ENCODE data around the gene NFRKB. TPM values are rescaled to one million over a fixed set of nuclear protein-coding genes. Genes with fewer than 3 reads are reported as not detected.
"Not testable (repeated sequence)": the region's sequence is repeated elsewhere in the genome, so short reads cannot be mapped to it uniquely, and the experiment has no call there.

Gene NFRKB
- total RNA-seq, 1 experiment from 2014 or later, result 17.7 TPM

DNA sequence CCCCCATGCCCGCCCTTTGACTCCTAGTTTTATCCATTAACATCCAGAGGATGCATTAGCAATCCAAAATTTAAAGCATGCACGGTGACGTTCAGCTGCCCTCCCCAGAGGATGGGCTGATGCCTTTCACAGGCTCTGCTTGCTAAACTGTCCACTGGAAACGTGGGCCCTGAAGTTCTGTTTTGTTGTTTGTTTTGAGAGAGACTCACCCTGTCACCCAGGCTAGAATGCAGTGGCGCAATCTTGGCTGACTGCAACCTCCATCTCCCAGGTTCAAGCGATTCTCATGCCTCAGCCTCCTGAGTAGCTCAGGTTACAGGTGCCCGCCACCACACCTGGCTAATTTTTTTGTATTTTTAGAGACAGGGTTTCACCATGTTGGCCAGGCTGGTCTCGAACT, 39.3 kb downstream of the NFRKB start:
- Histone ChIP-seq H3K27me3 (no peaks in the 10 kb centered on the region), H3K4me3 (no peak overlapping the region), H3K9me3 (no peaks in the 10 kb centered on the region), H3K36me3 (peaks cover 16% of the 10 kb centered on the region)
- DNase-seq, result no peak

DNA sequence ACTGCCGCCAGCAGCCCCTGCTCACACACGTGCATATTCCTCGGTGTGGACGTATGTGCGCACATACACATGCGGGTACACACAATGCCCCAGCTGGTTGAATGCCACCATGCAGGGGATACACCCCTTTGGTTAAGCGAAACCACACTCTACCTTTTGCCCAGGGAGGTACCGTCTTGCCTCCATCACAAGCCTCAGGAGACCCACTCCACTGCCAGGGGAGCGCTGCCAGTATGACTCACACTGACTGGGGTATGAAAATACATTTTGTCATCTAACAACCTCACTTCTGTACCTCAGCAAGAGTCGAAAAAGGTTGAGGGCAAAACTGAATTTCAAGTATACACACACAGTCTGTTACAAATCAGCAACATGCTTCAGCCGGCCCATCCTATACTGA, 40.3 kb downstream of the NFRKB start:
- Histone ChIP-seq H3K27me3 (no peaks in the 10 kb centered on the region), H3K9me3 (no peaks in the 10 kb centered on the region), H3K36me3 (peaks cover 7% of the 10 kb centered on the region), H3K4me3 (no peak overlapping the region)
- peak; percentile 60 for DNase-seq

GRCh38 chr11:129854232-129854805, 41.1 kb downstream of the NFRKB start:
- H3K36me3 ChIP-seq, result peaks cover 2% of the 10 kb centered on the region; the same call in 1 of the 2 replicates
- no peaks in the 10 kb centered on the region for H3K27me3 ChIP-seq
- no peaks in the 10 kb centered on the region for H3K9me3 ChIP-seq
- no peak for DNase-seq
- no peak overlapping the region for H3K4me3 ChIP-seq

- no peaks in the 10 kb centered on the region for H3K27me3 ChIP-seq
- peaks cover 2% of the 10 kb centered on the region; the same call in 1 of the 2 replicates for H3K36me3 ChIP-seq
- H3K9me3 ChIP-seq, result no peaks in the 10 kb centered on the region
- H3K4me3 ChIP-seq, result no peak overlapping the region
- DNase-seq, result peak; percentile 23
Measured at GRCh38 chr11:129853518-129854231, 41.7 kb downstream of the NFRKB start.

- no peak overlapping the region for H3K4me3 ChIP-seq
- DNase-seq, result no peak
- no peaks in the 10 kb centered on the region for H3K36me3 ChIP-seq
- H3K27me3 ChIP-seq, result no peaks in the 10 kb centered on the region
- H3K9me3 ChIP-seq, result no peaks in the 10 kb centered on the region
Measured at GRCh38 chr11:129852125-129852740, 43.1 kb downstream of the NFRKB start.

- no peaks in the 10 kb centered on the region for H3K9me3 ChIP-seq
- no peak overlapping the region for H3K4me3 ChIP-seq
- no peaks in the 10 kb centered on the region for H3K36me3 ChIP-seq
- no peak for DNase-seq
- H3K27me3 ChIP-seq, result no peaks in the 10 kb centered on the region
Measured at GRCh38 chr11:129849447-129850130, 45.8 kb downstream of the NFRKB start.

- H3K36me3 ChIP-seq, H3K27me3 ChIP-seq, DNase-seq, H3K9me3 ChIP-seq, H3K4me3 ChIP-seq: not testable (repeated sequence)
Measured at GRCh38 chr11:129847361-129847760, 48.0 kb downstream of the NFRKB start.

DNA sequence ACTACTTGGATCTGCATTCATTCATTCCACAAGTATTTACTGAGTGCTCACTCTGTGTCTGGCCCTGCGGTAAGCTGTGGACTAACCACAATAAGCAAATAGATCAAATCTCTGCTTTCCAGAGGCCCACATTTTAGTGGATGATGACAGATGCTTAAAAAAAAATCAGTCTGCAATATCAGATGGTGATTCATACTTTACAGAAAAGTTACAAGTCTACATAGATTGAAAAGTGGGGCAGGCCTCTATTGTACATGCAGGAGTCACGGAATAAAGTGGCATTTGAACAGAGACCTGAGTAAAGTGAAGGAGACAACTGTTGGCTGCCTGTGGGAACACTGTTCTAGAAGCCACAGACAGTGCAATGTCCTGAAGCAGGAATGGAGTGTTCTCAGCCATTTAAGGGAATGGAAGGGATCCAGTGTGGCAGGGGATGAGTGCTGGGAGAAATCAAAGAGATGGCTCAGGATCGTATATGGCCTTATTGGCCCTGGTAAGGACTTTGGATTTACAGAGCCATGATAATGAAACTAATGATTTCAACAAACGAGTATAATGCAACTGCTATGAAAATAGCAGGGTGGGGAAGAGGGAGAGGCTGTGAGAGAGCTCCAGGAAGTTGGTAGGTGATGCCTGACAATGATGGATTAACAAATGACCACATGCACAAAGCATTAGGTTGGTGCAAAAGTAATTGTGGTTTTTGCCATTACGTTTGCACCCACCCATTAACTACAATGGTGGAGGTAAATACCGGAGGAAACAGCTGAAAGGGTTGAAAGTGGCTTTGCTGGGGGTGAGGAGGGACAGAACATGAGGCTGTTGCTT, 48.7 kb downstream of the NFRKB start:
- Histone ChIP-seq H3K9me3 (no peaks in the 10 kb centered on the region), H3K27me3 (no peaks in the 10 kb centered on the region), H3K36me3 (no peaks in the 10 kb centered on the region), H3K4me3 (no peak overlapping the region)
- DNase-seq, result peak; percentile 37

Other genes starting within 250 kb of the NFRKB start
- not detected in 2 replicates for gene TMEM45B, start 79.7 kb downstream of the NFRKB start, total RNA-seq (2014; rRNA removed; shearing (Covaris generic); ENCODE audit: low replicate concordance)
- gene PRDM10, start 107.3 kb upstream of the NFRKB start, total RNA-seq (2014; rRNA removed; shearing (Covaris generic); ENCODE audit: low replicate concordance), result 3.6 and 4.9 TPM in 2 replicates
- gene APLP2, start 174.3 kb upstream of the NFRKB start, total RNA-seq (2014; rRNA removed; shearing (Covaris generic); ENCODE audit: low replicate concordance), result 369 and 426 TPM in 2 replicates